OCI-LY1 (cell line): ENCODE results near the gene CEMIP.

ENCODE experiments used
- H2AFZ ChIP-seq: fragments of 200-600 bp; sonication (generic), shearing (Covaris generic); 2 replicates; pipeline ENCODE4 v1.6.0; 2014; ENCODE audit warnings: antibody characterized with exemption, mild to moderate bottlenecking, low read length
- H3F3A ChIP-seq: fragments of 200-600 bp; sonication (generic), shearing (Covaris generic); 2 replicates; pipeline ENCODE4 v1.6.0; 2014; ENCODE audit warnings: mild to moderate bottlenecking, antibody characterized with exemption, low read length, moderate library complexity; ENCODE audit not compliant: insufficient read depth
- H3K27ac ChIP-seq: fragments of 200-600 bp; sonication (generic); 2 replicates; pipeline ENCODE4 v1.5.1; 2014; ENCODE audit warnings: low read length, mixed run types, mild to moderate bottlenecking, low read depth; ENCODE audit not compliant: poor library complexity, severe bottlenecking
- H3K27me3 ChIP-seq: fragments of 200-600 bp; sonication (generic); 2 replicates; pipeline ENCODE4 v1.6.0; 2014; ENCODE audit warnings: antibody characterized with exemption, mild to moderate bottlenecking, low read length, moderate library complexity; ENCODE audit not compliant: insufficient read depth
- H3K36me3 ChIP-seq: fragments of 200-600 bp; sonication (generic); 2 replicates; pipeline ENCODE4 v1.6.1; 2014; ENCODE audit warnings: mild to moderate bottlenecking, antibody characterized with exemption, low read length, moderate library complexity, mixed read lengths; ENCODE audit not compliant: insufficient read depth
- H3K4me1 ChIP-seq: fragments of 200-600 bp; sonication (generic); 2 replicates; pipeline ENCODE4 v1.5.1; 2014; ENCODE audit warnings: mild to moderate bottlenecking, low read length, moderate library complexity; ENCODE audit not compliant: insufficient read depth, severe bottlenecking
- H3K4me2 ChIP-seq: fragments of 200-600 bp; sonication (generic), shearing (Covaris generic); 2 replicates; pipeline ENCODE4 v1.6.1; 2014; ENCODE audit warnings: low read length
- H3K4me3 ChIP-seq: fragments of 200-600 bp; sonication (generic); 2 replicates; pipeline ENCODE4 v1.5.1; 2014; ENCODE audit warnings: low read length, low read depth, mild to moderate bottlenecking, mixed read lengths; ENCODE audit not compliant: poor library complexity, severe bottlenecking
- H3K79me2 ChIP-seq: fragments of 200-600 bp; shearing (Covaris generic); 2 replicates; pipeline ENCODE4 v1.6.1; 2016; ENCODE audit warnings: mixed run types, low read length, mixed read lengths; ENCODE audit not compliant: insufficient read depth
- H3K9ac ChIP-seq: fragments of 200-600 bp; sonication (generic), shearing (Covaris generic); 2 replicates; pipeline ENCODE4 v1.6.1; 2014; ENCODE audit warnings: mild to moderate bottlenecking, low read length, mixed read lengths
- H3K9me2 ChIP-seq: fragments of 200-600 bp; sonication (generic), shearing (Covaris generic); 2 replicates; pipeline ENCODE4 v1.6.1; 2014; ENCODE audit warnings: low read depth, mild to moderate bottlenecking, low read length, mixed read lengths
- H3K9me3 ChIP-seq: fragments of 200-600 bp; shearing (Covaris generic); 2 replicates; pipeline ENCODE4 v1.6.1; 2014; ENCODE audit warnings: low read length, mixed read lengths
- H4K20me1 ChIP-seq: fragments of 200-600 bp; sonication (generic), shearing (Covaris generic); 2 replicates; pipeline ENCODE4 v1.6.0; 2016; ENCODE audit warnings: mild to moderate bottlenecking, low read length; ENCODE audit not compliant: insufficient read depth
- EZH2 ChIP-seq: fragments of 200-600 bp; sonication (generic), shearing (Covaris generic); IDR thresholded peaks from 2 replicates; pipeline ENCODE4 v1.8.0; 2017; ENCODE audit warnings: borderline replicate concordance, mixed run types, mild to moderate bottlenecking, antibody characterized with exemption, low read length, moderate library complexity, mixed read lengths
- TF ChIP-seq, protein P1 (sequence below): fragments of 200-600 bp; sonication (generic), shearing (Covaris generic); IDR thresholded peaks from 2 replicates; pipeline ENCODE4 v1.5.1; 2017; ENCODE audit warnings: mild to moderate bottlenecking, antibody characterized with exemption, low read length, moderate library complexity, mixed read lengths

The CEMIP gene

DNA sequence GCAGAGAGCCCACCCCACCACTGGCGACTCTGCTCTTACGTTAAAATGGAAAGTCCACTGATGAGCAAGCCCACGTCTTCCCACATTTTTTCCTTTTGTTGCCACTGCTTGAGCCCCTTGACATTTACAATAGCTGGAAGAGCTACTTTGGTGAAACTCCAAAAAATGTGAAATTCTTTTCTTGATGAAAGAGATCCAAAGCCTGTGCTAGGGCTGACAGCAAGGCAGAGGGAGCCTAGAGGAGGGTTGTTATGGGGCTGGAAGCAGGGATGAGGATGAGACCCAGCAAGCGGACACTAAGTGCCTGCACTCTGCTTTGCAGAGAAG is 97.1 kb downstream of the CEMIP start:
- no peaks in the 10 kb centered on the region for H3K9me3 ChIP-seq
- H2AFZ ChIP-seq = no peak overlapping the region
- H3K79me2 ChIP-seq = no peaks in the 10 kb centered on the region
- no peaks in the 10 kb centered on the region for H3F3A ChIP-seq
- no peak for TF ChIP-seq EZH2
- TF ChIP-seq, protein P1, sequence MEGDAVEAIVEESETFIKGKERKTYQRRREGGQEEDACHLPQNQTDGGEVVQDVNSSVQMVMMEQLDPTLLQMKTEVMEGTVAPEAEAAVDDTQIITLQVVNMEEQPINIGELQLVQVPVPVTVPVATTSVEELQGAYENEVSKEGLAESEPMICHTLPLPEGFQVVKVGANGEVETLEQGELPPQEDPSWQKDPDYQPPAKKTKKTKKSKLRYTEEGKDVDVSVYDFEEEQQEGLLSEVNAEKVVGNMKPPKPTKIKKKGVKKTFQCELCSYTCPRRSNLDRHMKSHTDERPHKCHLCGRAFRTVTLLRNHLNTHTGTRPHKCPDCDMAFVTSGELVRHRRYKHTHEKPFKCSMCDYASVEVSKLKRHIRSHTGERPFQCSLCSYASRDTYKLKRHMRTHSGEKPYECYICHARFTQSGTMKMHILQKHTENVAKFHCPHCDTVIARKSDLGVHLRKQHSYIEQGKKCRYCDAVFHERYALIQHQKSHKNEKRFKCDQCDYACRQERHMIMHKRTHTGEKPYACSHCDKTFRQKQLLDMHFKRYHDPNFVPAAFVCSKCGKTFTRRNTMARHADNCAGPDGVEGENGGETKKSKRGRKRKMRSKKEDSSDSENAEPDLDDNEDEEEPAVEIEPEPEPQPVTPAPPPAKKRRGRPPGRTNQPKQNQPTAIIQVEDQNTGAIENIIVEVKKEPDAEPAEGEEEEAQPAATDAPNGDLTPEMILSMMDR = no peak
- H3K9me2 ChIP-seq = no peaks in the 10 kb centered on the region
- H3K9ac ChIP-seq = no peak overlapping the region
- no peak overlapping the region for H3K4me2 ChIP-seq
- no peaks in the 10 kb centered on the region for H3K36me3 ChIP-seq
- no peak overlapping the region for H3K27ac ChIP-seq
- no peaks in the 10 kb centered on the region for H4K20me1 ChIP-seq
- peaks cover 8% of the 10 kb centered on the region; the same call in 1 of the 2 replicates for H3K27me3 ChIP-seq
- no peak overlapping the region for H3K4me3 ChIP-seq
- no peaks in the 10 kb centered on the region for H3K4me1 ChIP-seq

DNA sequence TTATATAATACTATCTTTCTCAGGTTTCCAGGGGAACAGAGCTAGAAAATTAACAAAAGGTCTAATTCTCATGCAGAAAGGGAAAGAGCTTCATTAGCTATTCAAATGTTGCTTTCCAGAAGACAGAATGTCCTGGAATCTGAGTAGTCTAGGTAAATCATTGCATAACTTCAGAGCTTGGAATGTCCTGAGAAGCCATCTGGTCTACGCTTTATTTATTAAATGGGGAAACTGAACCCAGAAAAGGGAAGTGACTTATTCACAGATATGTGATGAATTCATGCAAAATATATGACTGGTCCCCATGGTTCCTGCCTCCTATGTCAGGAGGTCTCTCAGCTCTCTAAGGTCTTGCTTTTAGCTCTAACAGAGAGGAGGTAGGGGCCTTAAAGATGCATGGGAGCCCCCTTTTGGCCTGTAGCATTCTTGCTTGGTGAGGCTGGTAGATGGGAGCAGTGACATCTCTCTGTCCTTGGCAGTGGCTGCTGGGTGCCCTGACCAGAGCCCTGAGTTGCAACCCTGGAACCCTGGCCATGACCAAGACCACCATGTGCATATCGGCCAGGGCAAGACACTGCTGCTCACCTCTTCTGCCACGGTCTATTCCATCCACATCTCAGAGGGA is 99.2 kb downstream of the CEMIP start:
- no peaks in the 10 kb centered on the region for H3K9me3 ChIP-seq
- no peaks in the 10 kb centered on the region for H3K79me2 ChIP-seq
- peaks cover 8% of the 10 kb centered on the region; the same call in 1 of the 2 replicates for H3K27me3 ChIP-seq
- no peak overlapping the region for H3K4me2 ChIP-seq
- H3K4me3 ChIP-seq = no peak overlapping the region
- TF ChIP-seq, protein P1 = no peak
- no peak for TF ChIP-seq EZH2
- no peaks in the 10 kb centered on the region for H4K20me1 ChIP-seq
- H3K36me3 ChIP-seq = no peaks in the 10 kb centered on the region
- H3K9ac ChIP-seq = no peak overlapping the region
- no peaks in the 10 kb centered on the region for H3K4me1 ChIP-seq
- no peak overlapping the region for H3K27ac ChIP-seq
- H2AFZ ChIP-seq = no peak overlapping the region
- no peaks in the 10 kb centered on the region for H3K9me2 ChIP-seq
- no peaks in the 10 kb centered on the region for H3F3A ChIP-seq

DNA sequence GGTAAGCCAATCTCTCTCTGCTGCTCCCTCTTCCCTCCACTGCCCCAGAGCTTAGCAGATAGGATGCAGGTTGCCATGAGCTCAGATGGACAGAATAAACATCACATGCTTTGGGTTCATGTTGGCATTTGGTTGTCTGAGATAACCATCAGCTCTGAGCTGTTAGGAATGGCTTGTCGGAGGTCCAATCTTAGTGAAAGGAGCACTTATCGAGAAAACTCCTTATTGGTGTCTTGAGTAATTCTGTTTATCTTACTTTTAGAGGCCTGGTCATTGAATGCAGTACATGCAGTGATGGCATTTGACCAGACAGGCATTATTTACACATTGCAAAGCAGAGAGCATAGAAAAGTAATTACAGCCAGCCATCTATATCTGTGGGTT is 99.7 kb downstream of the CEMIP start:
- H3K27me3 ChIP-seq = peaks cover 8% of the 10 kb centered on the region; the same call in 1 of the 2 replicates
- no peak overlapping the region for H3K9ac ChIP-seq
- no peaks in the 10 kb centered on the region for H4K20me1 ChIP-seq
- H3K79me2 ChIP-seq = no peaks in the 10 kb centered on the region
- no peaks in the 10 kb centered on the region for H3K9me2 ChIP-seq
- no peak overlapping the region for H2AFZ ChIP-seq
- no peaks in the 10 kb centered on the region for H3K36me3 ChIP-seq
- TF ChIP-seq, protein P1 = no peak
- TF ChIP-seq EZH2 = no peak
- H3K4me2 ChIP-seq = no peak overlapping the region
- H3F3A ChIP-seq = no peaks in the 10 kb centered on the region
- no peaks in the 10 kb centered on the region for H3K4me1 ChIP-seq
- H3K27ac ChIP-seq = no peak overlapping the region
- H3K4me3 ChIP-seq = no peak overlapping the region
- H3K9me3 ChIP-seq = no peaks in the 10 kb centered on the region
